ENCODE results near the gene ZNF618. TPM values are rescaled to one million over a fixed set of nuclear protein-coding genes. Genes with fewer than 3 reads are reported as not detected.
"Not testable (repeated sequence)": the region's sequence is repeated elsewhere in the genome, so short reads cannot be mapped to it uniquely, and the experiment has no call there.

Gene ZNF618
- polyA plus RNA-seq, 3 donors, result 42.8 to 47.0 (median 46.5) TPM

GRCh38 chr9:113992276-113992951 lies 116.3 kb downstream of the ZNF618 start:
- DNase-seq (ENCODE audit: extremely low read depth in 1 of 11, low read depth in 9 of 11, low spot score in 4 of 11), result no peak

- no peak for DNase-seq (ENCODE audit: extremely low read depth in 1 of 11, low read depth in 9 of 11, low spot score in 4 of 11)
Observed at GRCh38 chr9:113992994-113993393, 116.9 kb downstream of the ZNF618 start.

GRCh38 chr9:113993838-113994540 lies 117.9 kb downstream of the ZNF618 start:
- DNase-seq (ENCODE audit: extremely low read depth in 1 of 11, low read depth in 9 of 11, low spot score in 4 of 11), result peak in 3 of 11 donors; percentile 5 to 38 (median 28)

- no peak for DNase-seq (ENCODE audit: extremely low read depth in 1 of 11, low read depth in 9 of 11, low spot score in 4 of 11)
Observed at GRCh38 chr9:113995401-113995800, 119.3 kb downstream of the ZNF618 start.

GRCh38 chr9:113995963-113996362 lies 119.9 kb downstream of the ZNF618 start:
- DNase-seq (ENCODE audit: extremely low read depth in 1 of 11, low read depth in 9 of 11, low spot score in 4 of 11), result no peak

GRCh38 chr9:113996531-113997001 lies 120.5 kb downstream of the ZNF618 start:
- no peak for DNase-seq (ENCODE audit: extremely low read depth in 1 of 11, low read depth in 9 of 11, low spot score in 4 of 11)

GRCh38 chr9:113997064-113997463 lies 121.0 kb downstream of the ZNF618 start:
- DNase-seq (ENCODE audit: extremely low read depth in 1 of 11, low read depth in 9 of 11, low spot score in 4 of 11), result not testable (repeated sequence)

- no peak for DNase-seq (ENCODE audit: extremely low read depth in 1 of 11, low read depth in 9 of 11, low spot score in 4 of 11)
Observed at GRCh38 chr9:113997610-113998009, 121.5 kb downstream of the ZNF618 start.

GRCh38 chr9:113998114-113998513 lies 122.0 kb downstream of the ZNF618 start:
- DNase-seq (ENCODE audit: extremely low read depth in 1 of 11, low read depth in 9 of 11, low spot score in 4 of 11), result no peak

- no peak for DNase-seq (ENCODE audit: extremely low read depth in 1 of 11, low read depth in 9 of 11, low spot score in 4 of 11)
Observed at GRCh38 chr9:113998525-113999255, 122.6 kb downstream of the ZNF618 start.

GRCh38 chr9:113999256-114000062 lies 123.3 kb downstream of the ZNF618 start:
- no peak for DNase-seq (ENCODE audit: extremely low read depth in 1 of 11, low read depth in 9 of 11, low spot score in 4 of 11)

- DNase-seq (ENCODE audit: extremely low read depth in 1 of 11, low read depth in 9 of 11, low spot score in 4 of 11), result no peak
Observed at GRCh38 chr9:114000063-114000454, 124.0 kb downstream of the ZNF618 start.

- DNase-seq (ENCODE audit: extremely low read depth in 1 of 11, low read depth in 9 of 11, low spot score in 4 of 11), result no peak
Observed at GRCh38 chr9:114000671-114001409, 124.7 kb downstream of the ZNF618 start.

- no peak for DNase-seq (ENCODE audit: extremely low read depth in 1 of 11, low read depth in 9 of 11, low spot score in 4 of 11)
Observed at GRCh38 chr9:114001410-114001685, 125.2 kb downstream of the ZNF618 start.

- DNase-seq (ENCODE audit: extremely low read depth in 1 of 11, low read depth in 9 of 11, low spot score in 4 of 11), result no peak
Observed at GRCh38 chr9:114001794-114002261, 125.7 kb downstream of the ZNF618 start.

- DNase-seq (ENCODE audit: extremely low read depth in 1 of 11, low read depth in 9 of 11, low spot score in 4 of 11), result no peak
Observed at GRCh38 chr9:114002271-114002985, 126.3 kb downstream of the ZNF618 start.

- no peak for DNase-seq (ENCODE audit: extremely low read depth in 1 of 11, low read depth in 9 of 11, low spot score in 4 of 11)
Observed at GRCh38 chr9:114002986-114003350, 126.9 kb downstream of the ZNF618 start.

GRCh38 chr9:114003351-114003750 lies 127.2 kb downstream of the ZNF618 start:
- no peak for DNase-seq (ENCODE audit: extremely low read depth in 1 of 11, low read depth in 9 of 11, low spot score in 4 of 11)
